HG03045 (cell line): Measurements from ENCODE around the gene SMARCD1.

ENCODE experiments used
- ATAC-seq: cut with Tn5 transposase; IDR thresholded peaks from one replicate; pipeline ENCODE4 v1.9.1; 2021; ENCODE audit warnings: mild to moderate bottlenecking, moderate library complexity; ENCODE audit not compliant: unreplicated experiment

The SMARCD1 gene

GRCh38 chr12:50084775-50085614 is at the start of gene SMARCD1:
SMARCD1 (plus strand) TSS chr12:50085342; CDS start chr12:50085370, 28 bp downstream.
- ATAC-seq, result peak; percentile 89

- ATAC-seq, result no peak
These were observed 46.8 kb upstream of the SMARCD1 start for GRCh38 chr12:50038336-50038735.

DNA sequence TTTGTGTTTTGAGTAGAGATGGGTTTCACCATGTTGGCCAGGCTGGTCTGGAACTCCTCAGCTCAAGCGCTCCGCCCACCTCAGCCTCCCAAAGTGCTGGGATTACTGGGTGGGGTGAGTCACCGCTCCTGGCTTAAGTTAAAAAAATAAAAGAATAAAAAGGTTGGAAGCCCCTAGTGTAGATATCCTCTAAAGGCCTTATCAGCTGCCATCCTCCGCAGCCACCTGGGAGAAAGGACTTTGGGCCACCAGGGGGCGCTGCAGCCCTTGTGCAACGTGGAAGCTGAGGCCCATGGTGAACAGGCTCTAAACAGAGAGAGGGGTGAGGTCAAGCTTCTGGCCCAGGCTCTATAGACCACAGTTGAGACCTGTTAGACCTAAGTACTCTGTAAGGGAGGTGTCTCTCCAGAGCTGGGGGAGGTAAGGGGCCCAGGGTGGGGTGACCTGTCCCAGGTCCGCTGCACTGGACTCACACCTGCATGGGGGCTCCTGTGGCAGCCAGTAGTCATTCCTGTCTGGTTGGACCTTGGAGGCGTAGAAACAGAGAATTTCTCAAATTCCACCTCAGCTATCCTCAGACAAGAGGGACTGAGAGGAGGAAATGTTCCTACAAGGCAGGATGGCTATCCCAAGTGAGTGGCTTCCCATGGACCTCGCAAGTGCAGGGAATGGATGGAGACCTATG is 45.8 kb upstream of the SMARCD1 start:
- ATAC-seq, result no peak

DNA sequence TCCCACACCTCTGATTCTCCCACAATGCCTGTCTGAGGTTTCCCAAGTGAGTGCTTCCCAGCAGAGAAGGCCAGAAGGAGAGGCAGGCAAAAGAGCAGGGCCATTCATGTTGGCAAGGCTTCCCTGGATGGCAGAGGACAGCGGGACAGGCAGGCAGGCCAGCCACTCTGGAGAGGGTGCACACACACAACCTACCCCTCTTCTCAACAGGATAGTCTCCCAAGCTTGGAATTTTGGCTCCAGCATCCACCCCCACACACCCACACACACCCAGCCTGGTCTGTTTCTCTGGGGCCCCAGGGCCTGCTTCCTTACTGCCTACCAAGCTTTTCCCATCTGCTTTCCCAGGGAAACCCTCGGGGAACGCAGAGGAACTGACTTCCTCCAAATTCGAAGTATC is 44.5 kb upstream of the SMARCD1 start:
- ATAC-seq, result no peak

GRCh38 chr12:50041062-50041860 is 43.9 kb upstream of the SMARCD1 start:
- no peak for ATAC-seq

- ATAC-seq, result no peak
These were observed 43.2 kb upstream of the SMARCD1 start for GRCh38 chr12:50041962-50042361.

DNA sequence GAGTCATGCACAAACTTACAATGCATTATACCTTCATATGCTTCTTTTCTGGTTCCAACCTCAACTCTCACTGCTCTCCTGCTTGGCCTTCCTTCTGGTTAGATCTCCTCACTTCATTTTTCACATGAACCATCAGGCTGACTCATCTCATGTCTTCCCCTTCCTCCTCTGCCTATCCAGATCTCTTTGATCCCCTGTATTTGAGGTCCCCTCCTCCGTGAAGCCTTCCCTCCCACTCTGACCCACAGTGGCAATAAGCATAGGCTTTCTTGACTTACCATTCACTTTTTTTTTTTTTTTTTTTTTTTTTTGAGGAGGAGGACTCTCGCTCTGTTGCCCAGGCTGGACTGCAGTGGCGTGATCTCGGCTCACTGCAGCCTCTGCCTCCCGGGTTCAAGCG is 42.4 kb upstream of the SMARCD1 start:
- no peak for ATAC-seq

DNA sequence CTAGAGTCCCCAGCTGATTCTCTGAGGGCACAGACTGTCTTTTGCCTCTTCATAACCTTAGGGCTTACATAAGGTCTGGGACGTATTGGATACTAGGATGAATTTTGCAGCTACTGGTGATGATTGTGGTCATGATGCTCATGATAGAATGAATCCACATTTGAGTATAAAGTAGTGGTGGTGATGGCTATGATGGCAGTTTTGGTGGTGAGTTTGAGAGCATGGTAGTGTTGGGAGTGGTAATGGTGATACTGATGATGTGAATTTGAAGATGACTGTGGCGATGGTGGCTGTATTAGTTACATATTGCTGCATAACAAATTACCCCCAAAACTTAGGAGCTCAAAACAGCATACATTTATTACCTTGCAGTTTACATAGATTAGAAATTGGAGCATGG is 41.8 kb upstream of the SMARCD1 start:
- no peak for ATAC-seq

- no peak for ATAC-seq
These were observed 41.3 kb upstream of the SMARCD1 start for GRCh38 chr12:50043854-50044253.

- ATAC-seq, result no peak
These were observed 37.4 kb upstream of the SMARCD1 start for GRCh38 chr12:50047693-50048250.

DNA sequence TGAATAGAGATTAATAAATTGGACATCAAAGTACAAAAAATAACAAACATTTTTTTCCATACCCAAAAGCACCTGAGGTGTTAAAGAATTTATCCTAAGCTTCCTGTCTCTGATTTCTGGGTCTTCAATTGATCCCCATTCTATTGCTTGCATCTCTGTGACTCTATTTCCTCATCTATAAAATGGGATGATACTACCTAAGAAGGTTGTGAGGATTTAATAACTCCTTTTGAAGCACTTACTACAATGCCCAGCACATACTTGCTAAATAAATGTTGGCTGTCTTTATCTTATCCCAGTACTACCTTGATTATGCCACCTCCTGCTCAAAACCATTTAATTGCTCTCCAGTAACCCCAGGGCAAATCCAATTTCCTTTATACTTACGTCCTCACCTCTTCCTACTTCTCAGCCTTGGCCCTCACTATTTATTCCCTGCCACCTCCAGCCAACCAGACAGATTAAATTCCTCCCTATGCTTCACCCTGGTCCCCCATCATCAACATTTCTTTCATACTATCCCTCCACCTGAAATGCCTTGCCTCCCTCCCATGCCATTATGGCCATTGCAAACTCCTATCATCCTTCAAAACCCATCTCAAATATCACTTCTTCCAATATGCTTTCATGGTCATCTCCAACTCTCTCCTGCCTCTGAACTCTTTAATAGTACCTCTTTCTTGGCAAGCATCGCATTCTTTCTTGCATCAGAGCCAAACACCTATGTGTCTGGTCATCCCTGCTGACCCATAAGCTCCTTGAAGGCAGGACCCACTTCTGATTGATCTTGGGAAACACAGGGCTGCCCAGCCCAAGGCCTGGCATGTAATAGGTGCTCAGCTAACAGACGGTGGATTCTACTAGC is 35.7 kb upstream of the SMARCD1 start:
- no peak for ATAC-seq

GRCh38 chr12:50050119-50050385 is 35.1 kb upstream of the SMARCD1 start:
- ATAC-seq, result no peak

- no peak for ATAC-seq
These were observed 34.6 kb upstream of the SMARCD1 start for GRCh38 chr12:50050410-50051098.

DNA sequence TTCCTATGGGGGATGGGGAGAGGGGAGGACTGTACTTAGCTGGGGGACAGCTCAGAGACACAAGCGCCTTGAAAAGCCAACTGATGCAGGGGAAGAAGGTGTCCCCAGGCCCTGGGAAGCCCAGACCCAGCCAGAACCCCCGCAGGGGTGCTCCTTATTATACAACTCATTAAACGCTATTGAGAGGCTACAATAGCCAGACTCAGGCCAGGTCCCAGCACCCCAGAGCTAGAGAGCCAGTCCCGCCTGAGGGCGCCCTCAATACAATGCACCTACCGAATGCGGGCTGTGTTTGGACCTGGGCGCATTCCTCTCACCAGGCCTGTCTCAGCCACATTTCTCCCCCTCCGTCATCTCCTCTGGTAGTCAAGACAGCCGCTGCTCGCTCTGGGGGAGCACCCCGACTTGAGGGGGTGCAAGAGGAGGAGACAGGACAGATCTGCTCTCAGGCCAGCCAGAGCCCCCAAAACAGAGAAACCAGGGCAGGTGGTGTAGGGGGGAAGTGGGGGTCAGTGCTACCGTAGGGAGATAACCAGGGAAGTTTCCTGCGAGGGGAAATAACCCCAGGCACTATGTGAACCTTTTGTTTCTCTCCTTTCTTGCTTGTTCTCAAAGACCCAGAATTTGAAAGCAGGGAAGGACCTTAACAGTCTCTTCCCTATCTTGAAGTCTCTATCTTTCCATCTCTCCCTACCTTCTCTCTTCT is 33.9 kb upstream of the SMARCD1 start:
- ATAC-seq, result no peak

- ATAC-seq, result no peak
These were observed 32.6 kb upstream of the SMARCD1 start for GRCh38 chr12:50052544-50052943.

GRCh38 chr12:50052964-50053363 is 32.2 kb upstream of the SMARCD1 start:
- no peak for ATAC-seq

DNA sequence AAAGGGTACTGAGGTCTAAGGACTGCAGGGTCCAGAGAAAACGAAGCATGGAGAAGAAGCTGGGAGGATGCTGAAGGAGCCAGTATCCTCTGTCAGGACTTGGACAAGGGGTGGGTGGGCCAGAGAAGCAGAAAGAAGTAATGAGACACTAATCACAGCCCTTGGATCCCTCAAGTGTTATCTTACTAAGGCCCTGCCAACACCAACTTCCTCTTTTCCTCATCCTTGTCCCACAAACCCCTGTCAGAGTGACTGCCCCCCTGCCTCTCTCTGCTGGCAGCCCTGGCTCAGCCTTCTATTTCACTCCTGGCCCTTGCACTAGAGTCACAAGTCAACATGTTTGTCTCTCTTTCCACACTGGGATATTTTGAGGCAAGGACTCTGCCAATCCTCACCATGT is 31.6 kb upstream of the SMARCD1 start:
- ATAC-seq, result no peak

DNA sequence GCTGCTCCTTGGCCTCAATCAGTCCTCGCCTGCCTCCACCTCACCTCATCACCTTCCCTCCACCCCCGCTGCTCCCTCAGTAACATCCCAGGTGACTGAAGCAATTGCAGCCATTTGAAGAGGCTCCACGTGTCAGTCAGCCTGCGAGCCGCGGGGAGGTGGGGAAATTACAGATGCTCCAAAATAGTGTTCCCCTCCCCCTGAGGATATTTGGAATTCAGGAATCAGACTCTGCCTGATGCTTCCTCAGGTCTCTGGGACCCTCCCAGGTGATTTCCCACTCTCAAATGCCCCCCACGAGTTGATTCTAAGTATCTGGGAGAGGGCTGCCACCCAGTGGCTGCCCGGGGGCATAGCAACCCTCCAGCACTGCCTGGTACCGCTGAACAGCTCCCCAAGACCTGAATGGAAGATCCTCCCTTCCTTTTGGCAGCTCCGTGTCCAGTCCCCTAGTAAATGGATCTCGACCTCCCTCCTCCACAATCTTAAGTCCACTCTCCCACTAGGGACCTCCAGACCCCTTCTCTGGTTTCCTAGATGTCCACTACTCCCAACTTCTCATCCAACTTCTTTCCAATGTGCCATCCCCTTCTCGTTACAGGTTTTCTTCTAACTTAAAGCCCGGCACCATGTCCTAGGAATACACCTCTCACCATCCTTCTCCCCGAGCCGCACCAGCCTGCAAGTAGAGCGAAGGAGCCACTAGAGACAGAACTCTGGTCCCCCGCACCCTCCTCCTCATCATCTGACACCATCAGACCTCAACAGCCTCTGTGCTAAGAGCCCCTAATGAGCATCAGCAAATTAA is 29.1 kb upstream of the SMARCD1 start:
- ATAC-seq, result no peak

- ATAC-seq, result no peak
These were observed 28.5 kb upstream of the SMARCD1 start for GRCh38 chr12:50056639-50056976.
